Activated CD4-positive, alpha-beta memory T cell treated with anti-CD3 and anti-CD28 coated beads for 36 hours (primary cell): ENCODE measurements around the gene NOS1AP. TPM values are rescaled to one million over a fixed set of nuclear protein-coding genes. Genes with fewer than 3 reads are reported as not detected.
"Not testable (repeated sequence)": the region's sequence is repeated elsewhere in the genome, so short reads cannot be mapped to it uniquely, and the experiment has no call there.

ENCODE experiments used
- CTCF ChIA-PET: fragments of 350-600 bp; sonication (Branson Sonifier 250); formaldehyde crosslinking; loops from one replicate; lab custom pipeline; 2021; ENCODE audit warnings: antibody characterized with exemption, inconsistent platforms; lab: Charles Lee
- POLR2A ChIA-PET: fragments of 350-600 bp; sonication (Branson Sonifier 250); formaldehyde crosslinking; loops from one replicate; lab custom pipeline; 2021; ENCODE audit warnings: antibody characterized with exemption; lab: Charles Lee
- DNase-seq: peaks from one replicate; pipeline ENCODE4 v3.0.0-alpha.2; 2020
- H3K27ac Mint-ChIP-seq: one replicate; pipeline ENCODE4 v1.8.0; 2021; ENCODE audit warnings: mixed read lengths
- H3K27me3 Mint-ChIP-seq: one replicate; pipeline ENCODE4 v1.8.0; 2021; ENCODE audit warnings: mixed read lengths
- H3K36me3 Mint-ChIP-seq: one replicate; pipeline ENCODE4 v1.8.0; 2021; ENCODE audit warnings: mixed read lengths
- H3K4me1 Mint-ChIP-seq: one replicate; pipeline ENCODE4 v1.8.0; 2021; ENCODE audit warnings: low read depth, mixed read lengths
- H3K4me3 Mint-ChIP-seq: one replicate; pipeline ENCODE4 v1.8.0; 2021; ENCODE audit warnings: mild to moderate bottlenecking, mixed read lengths
- H3K9me3 Mint-ChIP-seq: one replicate; pipeline ENCODE4 v1.8.0; 2021; ENCODE audit warnings: mixed read lengths
- intact Hi-C: fragments of 100-400 bp; cut with micrococcal nuclease; formaldehyde crosslinking; loops from one replicate; pipeline ENCODE4 v1.15.1; 2023
- total RNA-seq, 2 experiments: library from RNA; stranded (reverse); gene quantifications; one replicate each; pipeline ENCODE4 v1.2.3, GENCODE V29; 2021

Gene NOS1AP
- total RNA-seq, 2 experiments from 2014 or later: 0.12 TPM; not detected in 1

- ChIA-PET POLR2A (no interaction called here), CTCF (no interaction called here)
- Mint-ChIP-seq H3K9me3 (no peaks in the 10 kb centered on the region), H3K36me3 (no peaks in the 10 kb centered on the region), H3K4me1 (no peaks in the 10 kb centered on the region), H3K27ac (no peak overlapping the region), H3K27me3 (peaks cover 15% of the 10 kb centered on the region), H3K4me3 (no peak overlapping the region)
- DNase-seq: no peak
- intact Hi-C loops: loop anchor here (5.0 kb wide), 1 partner anchor 788 kb away; no protein-coding TSS in a partner anchor
Measured at GRCh38 chr1:162059721-162060120, 9.8 kb upstream of the NOS1AP start.

- CTCF ChIA-PET: no interaction called here
- Mint-ChIP-seq H3K9me3 (no peaks in the 10 kb centered on the region), H3K27me3 (peaks cover 18% of the 10 kb centered on the region), H3K27ac (no peak overlapping the region), H3K4me1 (no peaks in the 10 kb centered on the region), H3K36me3 (no peaks in the 10 kb centered on the region), H3K4me3 (no peak overlapping the region)
- intact Hi-C loops: no loop called here
- POLR2A ChIA-PET: no interaction called here
- no peak for DNase-seq
Measured at GRCh38 chr1:162060314-162060713, 9.2 kb upstream of the NOS1AP start.

- no peak overlapping the region for H3K27ac Mint-ChIP-seq
- no peak for DNase-seq
- ChIA-PET POLR2A (no interaction called here), CTCF (interaction anchor here (0.6 to 1.1 kb wide), 2 partner anchors 217 to 270 kb away, joined by 3 read pairs; no protein-coding TSS in a partner anchor)
- peaks cover 28% of the 10 kb centered on the region for H3K27me3 Mint-ChIP-seq
- no peaks in the 10 kb centered on the region for H3K36me3 Mint-ChIP-seq
- no peaks in the 10 kb centered on the region for H3K9me3 Mint-ChIP-seq
- H3K4me3 Mint-ChIP-seq: no peak overlapping the region
- intact Hi-C loops: no loop called here
- no peaks in the 10 kb centered on the region for H3K4me1 Mint-ChIP-seq
Measured at GRCh38 chr1:162062542-162063015, 6.9 kb upstream of the NOS1AP start.

- Mint-ChIP-seq H3K36me3 (no peaks in the 10 kb centered on the region), H3K4me3 (no peak overlapping the region), H3K27ac (no peak overlapping the region), H3K4me1 (peaks cover 4% of the 10 kb centered on the region), H3K9me3 (no peaks in the 10 kb centered on the region), H3K27me3 (peaks cover 41% of the 10 kb centered on the region)
- no peak for DNase-seq
- ChIA-PET POLR2A (no interaction called here), CTCF (no interaction called here)
- intact Hi-C loops: no loop called here
Measured at GRCh38 chr1:162065016-162065415, 4.5 kb upstream of the NOS1AP start.

GRCh38 chr1:162066836-162067235 is 2.7 kb upstream of the NOS1AP start:
- CTCF ChIA-PET: not testable (repeated sequence)

GRCh38 chr1:162067466-162067865 is 2.0 kb upstream of the NOS1AP start:
- CTCF ChIA-PET: no interaction called here

More at GRCh38 chr1:162066836-162067235, 2.7 kb upstream of the NOS1AP start:
- POLR2A ChIA-PET, H3K9me3 Mint-ChIP-seq, intact Hi-C loops, H3K27ac Mint-ChIP-seq, H3K36me3 Mint-ChIP-seq, DNase-seq, H3K4me3 Mint-ChIP-seq, H3K4me1 Mint-ChIP-seq: not testable (repeated sequence)
- peaks cover 50% of the 10 kb centered on the region for H3K27me3 Mint-ChIP-seq

GRCh38 chr1:162068301-162068700 is 1.2 kb upstream of the NOS1AP start:
- Mint-ChIP-seq H3K4me1 (peaks cover 9% of the 10 kb centered on the region), H3K36me3 (no peaks in the 10 kb centered on the region), H3K4me3 (no peak overlapping the region), H3K27me3 (peaks cover 56% of the 10 kb centered on the region), H3K9me3 (no peaks in the 10 kb centered on the region), H3K27ac (no peak overlapping the region)
- POLR2A ChIA-PET: no interaction called here
- CTCF ChIA-PET: interaction anchor here (1.0 to 1.4 kb wide), 2 partner anchors 12 to 323 kb away, joined by 3 read pairs; no protein-coding TSS in a partner anchor
- DNase-seq: no peak
- intact Hi-C loops: no loop called here

More at GRCh38 chr1:162067466-162067865, 2.0 kb upstream of the NOS1AP start:
- H3K4me3 Mint-ChIP-seq: no peak overlapping the region
- H3K4me1 Mint-ChIP-seq: peaks cover 9% of the 10 kb centered on the region
- intact Hi-C loops: no loop called here
- no peak for DNase-seq
- H3K27ac Mint-ChIP-seq: no peak overlapping the region
- no peaks in the 10 kb centered on the region for H3K9me3 Mint-ChIP-seq
- peaks cover 53% of the 10 kb centered on the region for H3K27me3 Mint-ChIP-seq
- H3K36me3 Mint-ChIP-seq: no peaks in the 10 kb centered on the region
- POLR2A ChIA-PET: no interaction called here

- intact Hi-C loops: no loop called here
- Mint-ChIP-seq H3K27me3 (peaks cover 57% of the 10 kb centered on the region), H3K36me3 (no peaks in the 10 kb centered on the region), H3K9me3 (no peaks in the 10 kb centered on the region), H3K4me1 (peaks cover 9% of the 10 kb centered on the region), H3K27ac (no peak overlapping the region), H3K4me3 (peak overlapping the region; percentile 73)
- ChIA-PET CTCF (interaction anchor here (1.4 kb wide), 1 partner anchor 33 kb away, joined by 5 read pairs; no protein-coding TSS in a partner anchor), POLR2A (interaction anchor here (0.7 kb wide), 2 partner anchors 230 to 375 kb away, joined by 3 to 5 read pairs; no protein-coding TSS in a partner anchor)
- peak; percentile 14 for DNase-seq
Measured at GRCh38 chr1:162070094-162070748, 730 bp downstream of the NOS1AP start.

- no peak for DNase-seq
- POLR2A ChIA-PET: interaction anchor here (0.7 kb wide), 1 partner anchor 374 kb away, joined by 5 read pairs; no protein-coding TSS in a partner anchor
- H3K4me3 Mint-ChIP-seq: peak overlapping the region; percentile 1
- H3K36me3 Mint-ChIP-seq: no peaks in the 10 kb centered on the region
- intact Hi-C loops: no loop called here
- H3K9me3 Mint-ChIP-seq: no peaks in the 10 kb centered on the region
- H3K4me1 Mint-ChIP-seq: peaks cover 9% of the 10 kb centered on the region
- H3K27me3 Mint-ChIP-seq: peaks cover 54% of the 10 kb centered on the region
- CTCF ChIA-PET: interaction anchor here (1.4 kb wide), 1 partner anchor 34 kb away, joined by 5 read pairs; no protein-coding TSS in a partner anchor
- H3K27ac Mint-ChIP-seq: no peak overlapping the region
Measured at GRCh38 chr1:162070825-162071224, 1.3 kb downstream of the NOS1AP start.

- H3K27me3 Mint-ChIP-seq: peaks cover 54% of the 10 kb centered on the region
- intact Hi-C loops: no loop called here
- H3K36me3 Mint-ChIP-seq: no peaks in the 10 kb centered on the region
- H3K9me3 Mint-ChIP-seq: no peaks in the 10 kb centered on the region
- peaks cover 9% of the 10 kb centered on the region for H3K4me1 Mint-ChIP-seq
- CTCF ChIA-PET: no interaction called here
- no peak overlapping the region for H3K4me3 Mint-ChIP-seq
- POLR2A ChIA-PET: no interaction called here
- no peak for DNase-seq
- no peak overlapping the region for H3K27ac Mint-ChIP-seq
Measured at GRCh38 chr1:162072740-162073139, 3.2 kb downstream of the NOS1AP start.

- Mint-ChIP-seq H3K9me3 (no peaks in the 10 kb centered on the region), H3K27ac (no peak overlapping the region), H3K4me3 (no peak overlapping the region), H3K4me1 (peaks cover 5% of the 10 kb centered on the region), H3K36me3 (no peaks in the 10 kb centered on the region), H3K27me3 (peaks cover 48% of the 10 kb centered on the region)
- ChIA-PET CTCF (no interaction called here), POLR2A (no interaction called here)
- DNase-seq: no peak
- intact Hi-C loops: no loop called here
Measured at GRCh38 chr1:162074276-162075005, 5.0 kb downstream of the NOS1AP start.

- Mint-ChIP-seq H3K36me3 (no peaks in the 10 kb centered on the region), H3K4me1 (peaks cover 2% of the 10 kb centered on the region), H3K9me3 (no peaks in the 10 kb centered on the region), H3K4me3 (no peak overlapping the region), H3K27ac (no peak overlapping the region), H3K27me3 (peaks cover 45% of the 10 kb centered on the region)
- DNase-seq: no peak
- intact Hi-C loops: no loop called here
- ChIA-PET POLR2A (no interaction called here), CTCF (no interaction called here)
Measured at GRCh38 chr1:162075862-162076261, 6.4 kb downstream of the NOS1AP start.
